OCI-LY1 (cell line): ENCODE measurements around the gene TMEM121.

ENCODE experiments used
- H2AFZ ChIP-seq: fragments of 200-600 bp; sonication (generic), shearing (Covaris generic); 2 replicates; pipeline ENCODE4 v1.6.0; 2014; ENCODE audit warnings: antibody characterized with exemption, mild to moderate bottlenecking, low read length
- H3F3A ChIP-seq: fragments of 200-600 bp; sonication (generic), shearing (Covaris generic); 2 replicates; pipeline ENCODE4 v1.6.0; 2014; ENCODE audit warnings: mild to moderate bottlenecking, antibody characterized with exemption, low read length, moderate library complexity; ENCODE audit not compliant: insufficient read depth
- H3K27ac ChIP-seq: fragments of 200-600 bp; sonication (generic); 2 replicates; pipeline ENCODE4 v1.5.1; 2014; ENCODE audit warnings: low read length, mixed run types, mild to moderate bottlenecking, low read depth; ENCODE audit not compliant: poor library complexity, severe bottlenecking
- H3K27me3 ChIP-seq: fragments of 200-600 bp; sonication (generic); 2 replicates; pipeline ENCODE4 v1.6.0; 2014; ENCODE audit warnings: antibody characterized with exemption, mild to moderate bottlenecking, low read length, moderate library complexity; ENCODE audit not compliant: insufficient read depth
- H3K36me3 ChIP-seq: fragments of 200-600 bp; sonication (generic); 2 replicates; pipeline ENCODE4 v1.6.1; 2014; ENCODE audit warnings: mild to moderate bottlenecking, antibody characterized with exemption, low read length, moderate library complexity, mixed read lengths; ENCODE audit not compliant: insufficient read depth
- H3K4me1 ChIP-seq: fragments of 200-600 bp; sonication (generic); 2 replicates; pipeline ENCODE4 v1.5.1; 2014; ENCODE audit warnings: mild to moderate bottlenecking, low read length, moderate library complexity; ENCODE audit not compliant: insufficient read depth, severe bottlenecking
- H3K4me2 ChIP-seq: fragments of 200-600 bp; sonication (generic), shearing (Covaris generic); 2 replicates; pipeline ENCODE4 v1.6.1; 2014; ENCODE audit warnings: low read length
- H3K4me3 ChIP-seq: fragments of 200-600 bp; sonication (generic); 2 replicates; pipeline ENCODE4 v1.5.1; 2014; ENCODE audit warnings: low read length, low read depth, mild to moderate bottlenecking, mixed read lengths; ENCODE audit not compliant: poor library complexity, severe bottlenecking
- H3K79me2 ChIP-seq: fragments of 200-600 bp; shearing (Covaris generic); 2 replicates; pipeline ENCODE4 v1.6.1; 2016; ENCODE audit warnings: mixed run types, low read length, mixed read lengths; ENCODE audit not compliant: insufficient read depth
- H3K9ac ChIP-seq: fragments of 200-600 bp; sonication (generic), shearing (Covaris generic); 2 replicates; pipeline ENCODE4 v1.6.1; 2014; ENCODE audit warnings: mild to moderate bottlenecking, low read length, mixed read lengths
- H3K9me2 ChIP-seq: fragments of 200-600 bp; sonication (generic), shearing (Covaris generic); 2 replicates; pipeline ENCODE4 v1.6.1; 2014; ENCODE audit warnings: low read depth, mild to moderate bottlenecking, low read length, mixed read lengths
- H3K9me3 ChIP-seq: fragments of 200-600 bp; shearing (Covaris generic); 2 replicates; pipeline ENCODE4 v1.6.1; 2014; ENCODE audit warnings: low read length, mixed read lengths
- H4K20me1 ChIP-seq: fragments of 200-600 bp; sonication (generic), shearing (Covaris generic); 2 replicates; pipeline ENCODE4 v1.6.0; 2016; ENCODE audit warnings: mild to moderate bottlenecking, low read length; ENCODE audit not compliant: insufficient read depth
- CTCF ChIP-seq: fragments of 200-600 bp; sonication (generic), shearing (Covaris generic); IDR thresholded peaks from 2 replicates; pipeline ENCODE4 v1.5.1; 2017; ENCODE audit warnings: mild to moderate bottlenecking, antibody characterized with exemption, low read length, moderate library complexity, mixed read lengths
- EZH2 ChIP-seq: fragments of 200-600 bp; sonication (generic), shearing (Covaris generic); IDR thresholded peaks from 2 replicates; pipeline ENCODE4 v1.8.0; 2017; ENCODE audit warnings: borderline replicate concordance, mixed run types, mild to moderate bottlenecking, antibody characterized with exemption, low read length, moderate library complexity, mixed read lengths

Gene TMEM121

GRCh38 chr14:105498430-105499255 lies 27.7 kb upstream of the TMEM121 start:
- H3F3A ChIP-seq = no peaks in the 10 kb centered on the region
- H3K4me3 ChIP-seq = no peak overlapping the region
- no peak overlapping the region for H2AFZ ChIP-seq
- no peak overlapping the region for H3K4me2 ChIP-seq
- H3K79me2 ChIP-seq = no peaks in the 10 kb centered on the region
- no peaks in the 10 kb centered on the region for H3K9me3 ChIP-seq
- H3K4me1 ChIP-seq = no peaks in the 10 kb centered on the region
- H3K36me3 ChIP-seq = peaks cover 10% of the 10 kb centered on the region
- H3K27me3 ChIP-seq = 0 out of 2 replicates have a peak, but pooled peaks cover 5% of the 10 kb centered on the region
- no peaks in the 10 kb centered on the region for H4K20me1 ChIP-seq
- TF ChIP-seq EZH2 (no peak), CTCF (no peak)
- no peak overlapping the region for H3K27ac ChIP-seq
- no peaks in the 10 kb centered on the region for H3K9me2 ChIP-seq
- H3K9ac ChIP-seq = no peak overlapping the region

- no peaks in the 10 kb centered on the region for H3K9me3 ChIP-seq
Observed at GRCh38 chr14:105499256-105500035, 26.9 kb upstream of the TMEM121 start.

More at GRCh38 chr14:105499256-105500035, 26.9 kb upstream of the TMEM121 start:
- Histone ChIP-seq H3K9me2 (no peaks in the 10 kb centered on the region), H3F3A (no peaks in the 10 kb centered on the region), H3K36me3 (peaks cover 10% of the 10 kb centered on the region), H3K27ac (no peak overlapping the region), H3K79me2 (no peaks in the 10 kb centered on the region), H3K9ac (no peak overlapping the region), H3K4me3 (no peak overlapping the region), H3K27me3 (0 out of 2 replicates have a peak, but pooled peaks cover 5% of the 10 kb centered on the region), H3K4me1 (no peaks in the 10 kb centered on the region), H2AFZ (no peak overlapping the region), H4K20me1 (no peaks in the 10 kb centered on the region), H3K4me2 (no peak overlapping the region)
- no peak for TF ChIP-seq EZH2
- no peak for TF ChIP-seq CTCF
